K562 (cell line): Measurements from ENCODE around the gene CCKAR. TPM values are rescaled to one million over a fixed set of nuclear protein-coding genes. Genes with fewer than 3 reads are reported as not detected.

Source experiments
- ATAC-seq: fragments of 200-7000 bp; cut with Tn5 transposase; 3 replicates; pipeline ENCODE4 v1.9.1; 2020; ENCODE audit warnings: moderate library complexity
- BruUV-seq: library from RNA; stranded (reverse); fragments of 400-500 nt; replicated peaks from 2 replicates; lab custom pipeline; 2021; lab: Mats Ljungman, UMichigan
- CTCF ChIA-PET: fragments of 300-600 bp; formaldehyde crosslinking; extraction: SDS; loops from one replicate; lab custom pipeline; 2021; ENCODE audit warnings: low intra/inter-chr PET ratio; lab: Yijun Ruan, JAX
- POLR2A ChIA-PET: fragments of 300-600, 350-650 bp; sonication (Branson Sonifier 250); formaldehyde crosslinking; extraction: SDS; loops from one replicate; lab custom pipeline; 2021; ENCODE audit warnings: antibody characterized with exemption, inconsistent platforms; lab: Yijun Ruan, JAX
- DNase-seq, 4 experiments: peaks; one replicate each; pipeline versions ENCODE4 v3.0.0 to v3.0.0-alpha.2; 2011 to 2018; ENCODE audit warnings: low spot score in 3 of 4, mixed read lengths in 3 of 4; ENCODE audit errors: extremely low read depth in 1 of 4
- FAIRE-seq: peaks from 2 replicates; lab custom pipeline; 2011; peaks lifted over from hg19 to GRCh38; lab: Jason Lieb, UNC
- H2AFZ ChIP-seq: 2 replicates; pipeline ENCODE4 v1.6.0; 2011; ENCODE audit warnings: low read depth, low read length, control low read depth, inconsistent platforms
- H3K27ac ChIP-seq: fragments of 200-600 bp; 3 replicates; pipeline ENCODE4 v1.8.0; 2011; ENCODE audit warnings: low read depth, mild to moderate bottlenecking, control low read depth, inconsistent platforms, low read length, moderate library complexity, mixed read lengths; ENCODE audit errors: extremely low read depth
- H3K27me3 ChIP-seq, 2 experiments: fragments of 300-600 bp in 1 of 2; 2 replicates in 1 of 2; 3 replicates in 1 of 2; pipeline versions ENCODE4 v1.6.0 to v1.8.0; 2011; ENCODE audit warnings: inconsistent platforms in 2 of 2, low read length in 2 of 2, mild to moderate bottlenecking in 1 of 2, mixed read lengths in 1 of 2, moderate library complexity in 1 of 2; ENCODE audit not compliant: control insufficient read depth in 2 of 2, insufficient read depth in 2 of 2
- H3K36me3 ChIP-seq: fragments of 300-600 bp; 3 replicates; pipeline ENCODE4 v1.8.0; 2011; ENCODE audit warnings: mild to moderate bottlenecking, low read length, inconsistent platforms; ENCODE audit not compliant: control insufficient read depth, insufficient read depth
- H3K4me1 ChIP-seq, 2 experiments: fragments of 200-600 bp in 1 of 2; replicated peaks in 1 of 2; 2 replicates in 1 of 2; 3 replicates in 1 of 2; pipeline versions ENCODE4 v1.5.1 to v1.8.0; 2011; ENCODE audit warnings: inconsistent platforms in 2 of 2, low read length in 2 of 2, mild to moderate bottlenecking in 1 of 2, mixed read lengths in 1 of 2, moderate library complexity in 1 of 2; ENCODE audit not compliant: control insufficient read depth in 2 of 2, insufficient read depth in 2 of 2
- H3K4me2 ChIP-seq: 2 replicates; pipeline ENCODE4 v1.6.1; 2011; ENCODE audit warnings: low read length, control low read depth, inconsistent platforms, mixed read lengths; ENCODE audit not compliant: insufficient read depth
- H3K4me3 ChIP-seq: fragments of 200-600 bp; sonication (generic), shearing (Covaris generic); 2 replicates; pipeline ENCODE4 v1.5.1; 2016; ENCODE audit warnings: control low read depth, inconsistent platforms
- H3K79me2 ChIP-seq: fragments of 200-600 bp; 3 replicates; pipeline ENCODE4 v1.8.0; 2011; ENCODE audit warnings: low read length, inconsistent platforms; ENCODE audit not compliant: control insufficient read depth, insufficient read depth
- H3K9ac ChIP-seq, 2 experiments: 2 replicates each; pipeline versions ENCODE4 v1.6.0 to v1.6.1; 2011; ENCODE audit warnings: low read depth in 2 of 2, low read length in 2 of 2, control low read depth in 1 of 2, inconsistent platforms in 1 of 2, mild to moderate bottlenecking in 1 of 2, mixed read lengths in 1 of 2; ENCODE audit not compliant: insufficient read depth in 1 of 2
- H3K9me1 ChIP-seq: one replicate; pipeline ENCODE4 v1.6.0; 2011; ENCODE audit warnings: inconsistent platforms, mild to moderate bottlenecking, low read length, moderate library complexity; ENCODE audit not compliant: control insufficient read depth, insufficient read depth
- H3K9me3 ChIP-seq: replicated peaks from 2 replicates; pipeline ENCODE4 v1.5.1; 2011; ENCODE audit warnings: low read depth, low read length, inconsistent platforms; ENCODE audit not compliant: control insufficient read depth, insufficient read depth
- H4K20me1 ChIP-seq: replicated peaks from 2 replicates; pipeline ENCODE4 v1.6.1; 2011; ENCODE audit warnings: low read length, inconsistent platforms, mixed read lengths; ENCODE audit not compliant: control insufficient read depth, insufficient read depth
- KLF6 ChIP-seq: fragments of 250-450 bp; sonication (Bioruptor Pico); IDR thresholded peaks from 2 replicates; pipeline ENCODE4 v1.4.0; 2020; ENCODE audit warnings: mild to moderate bottlenecking, moderate library complexity, borderline replicate concordance
- MAFF ChIP-seq: IDR thresholded peaks from 2 replicates; pipeline ENCODE4 v1.6.1; 2012; ENCODE audit warnings: low read length, improper control_type of control experiment
- RFX5 ChIP-seq: IDR thresholded peaks from 2 replicates; pipeline ENCODE4 v1.6.1; 2011; ENCODE audit warnings: low read depth, mild to moderate bottlenecking, improper control_type of control experiment, low read length
- RHOXF2B ChIP-seq: fragments of 250-450 bp; sonication (Bioruptor Pico); conservative IDR thresholded peaks from 2 replicates; pipeline ENCODE4 v1.5.1; 2021
- ZNF766 ChIP-seq: fragments of 200-800 bp; sonication (Bioruptor generic); conservative IDR thresholded peaks from 2 replicates; pipeline ENCODE4 v1.6.1; 2016; ENCODE audit warnings: missing genetic modification characterization, missing compliant biosample characterization
- WGBS: fragments of 100-300 bp; shearing (Covaris generic); methylation state at CpG from one replicate; pipeline ENCODE4 v1.1.6; 2016; ENCODE audit warnings: low coverage, mixed read lengths; ENCODE audit not compliant: insufficient coverage; ENCODE audit errors: missing lambda C conversion rate; 5-methylcytosine and 5-hydroxymethylcytosine counted together
- in situ Hi-C: fragments of 300-500 bp; cut with MboI; formaldehyde crosslinking; loops from 4 replicates; pipeline ENCODE4 v1.15.0; 2018; ENCODE audit warnings: inconsistent platforms, mixed read lengths
- intact Hi-C: fragments of 100-400 bp; cut with micrococcal nuclease; formaldehyde crosslinking; loops from 2 replicates; pipeline ENCODE4 v1.14.2; 2022
- polyA plus RNA-seq, 8 experiments: library from polyadenylated mRNA; depleted of rRNA in 4 of 8; stranded (reverse) in 5 of 8; unstranded in 3 of 8; fragments of >200 nt; fragmentation: Nextera tagmentation in 2 of 8; fragmentation: Illumina TruSeq in 1 of 8; extraction: Ambion mirVana in 2 of 8; extraction: Trizol in 1 of 8; gene quantifications; 2 replicates each; pipeline versions ENCODE4 v1.2.1 to v1.2.3, GENCODE V29; 2011 to 2014; ENCODE audit warnings: inconsistent platforms in 1 of 8, missing spikeins in 1 of 8
- total RNA-seq, 7 experiments: library from RNA; depleted of rRNA in 6 of 7; stranded (reverse); fragments of >200 nt in 6 of 7; fragmentation: Illumina TruSeq in 2 of 7; extraction: Trizol in 2 of 7; gene quantifications; 2 replicates each; pipeline versions ENCODE4 v1.2.1 to v1.2.3, GENCODE V29; 2011 to 2021; ENCODE audit warnings: low replicate concordance in 1 of 7
- TF ChIP-seq, protein P1 (sequence below): fragments of 250-450 bp; sonication (Bioruptor Pico); IDR thresholded peaks from 2 replicates; pipeline ENCODE4 v1.5.0; 2021; ENCODE audit warnings: mild to moderate bottlenecking, moderate library complexity
- TF ChIP-seq, protein P2 (sequence below): fragments of 250-450 bp; sonication (Bioruptor Pico); IDR thresholded peaks from 2 replicates; pipeline ENCODE4 v1.8.0; 2022; ENCODE audit warnings: inconsistent platforms
- TF ChIP-seq, protein P3 (sequence below): sonication (generic); formaldehyde crosslinking; IDR thresholded peaks from 2 replicates; pipeline ENCODE4 v1.8.0; 2022; ENCODE audit warnings: mild to moderate bottlenecking, missing genetic modification reagents
- TF ChIP-seq, protein P4 (sequence below): fragments of 250-450 bp; sonication (Bioruptor Pico); IDR thresholded peaks from 2 replicates; pipeline ENCODE4 v1.4.0; 2020; ENCODE audit warnings: mild to moderate bottlenecking

CCKAR gene
- total and polyA plus RNA-seq, 9 of the 15 experiments (the other 6 are each of a cell fraction or from before 2014, with no cell fraction given): not detected

DNA sequence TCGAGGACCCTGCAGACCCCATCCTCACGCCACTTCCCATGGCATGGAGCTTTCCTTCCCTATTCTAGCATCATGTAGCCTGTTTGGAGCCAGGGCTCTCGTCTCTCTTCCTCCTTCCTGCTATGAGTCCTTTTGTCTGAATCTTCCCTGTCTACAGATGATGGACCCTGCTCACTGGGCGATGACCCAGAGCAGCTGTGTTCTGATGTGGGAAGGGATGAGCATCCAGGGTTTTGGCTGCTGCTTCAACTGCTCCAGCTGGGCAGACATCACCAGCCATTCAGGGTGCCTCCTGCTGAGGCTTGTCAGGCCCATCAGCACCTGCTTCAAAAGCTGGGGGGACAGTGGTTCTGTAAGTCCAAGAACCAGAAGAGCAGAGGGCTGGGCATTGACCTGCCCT is 3.2 kb upstream of the CCKAR start:
- H3K79me2 ChIP-seq: no peaks in the 10 kb centered on the region
- in situ Hi-C loops (no loop called here), intact Hi-C loops (no loop called here)
- H3K4me1 ChIP-seq: no peaks in the 10 kb centered on the region
- no peak overlapping the region for H3K9ac ChIP-seq
- H3K27me3 ChIP-seq: peaks cover 31 to 44% of the 10 kb centered on the region in 2 experiments
- POLR2A ChIA-PET: no interaction called here
- no peaks in the 10 kb centered on the region for H3K9me3 ChIP-seq
- H2AFZ ChIP-seq: no peak overlapping the region
- DNase-seq (no peak), FAIRE-seq (no peak), ATAC-seq (no peak)
- 0% methylated on average over 3 of the region's 4 CpGs for WGBS
- H3K4me3 ChIP-seq: no peak overlapping the region
- no peaks in the 10 kb centered on the region for H3K36me3 ChIP-seq
- BruUV-seq: no TSS peak
- H3K4me2 ChIP-seq: no peak overlapping the region
- H3K9me1 ChIP-seq: no peaks in the 10 kb centered on the region
- no peaks in the 10 kb centered on the region; the same call in 1 of the 2 replicates for H4K20me1 ChIP-seq
- no peak overlapping the region for H3K27ac ChIP-seq
- CTCF ChIA-PET: no interaction called here
- no peak for TF ChIP-seq RHOXF2B
- TF ChIP-seq, protein P1, sequence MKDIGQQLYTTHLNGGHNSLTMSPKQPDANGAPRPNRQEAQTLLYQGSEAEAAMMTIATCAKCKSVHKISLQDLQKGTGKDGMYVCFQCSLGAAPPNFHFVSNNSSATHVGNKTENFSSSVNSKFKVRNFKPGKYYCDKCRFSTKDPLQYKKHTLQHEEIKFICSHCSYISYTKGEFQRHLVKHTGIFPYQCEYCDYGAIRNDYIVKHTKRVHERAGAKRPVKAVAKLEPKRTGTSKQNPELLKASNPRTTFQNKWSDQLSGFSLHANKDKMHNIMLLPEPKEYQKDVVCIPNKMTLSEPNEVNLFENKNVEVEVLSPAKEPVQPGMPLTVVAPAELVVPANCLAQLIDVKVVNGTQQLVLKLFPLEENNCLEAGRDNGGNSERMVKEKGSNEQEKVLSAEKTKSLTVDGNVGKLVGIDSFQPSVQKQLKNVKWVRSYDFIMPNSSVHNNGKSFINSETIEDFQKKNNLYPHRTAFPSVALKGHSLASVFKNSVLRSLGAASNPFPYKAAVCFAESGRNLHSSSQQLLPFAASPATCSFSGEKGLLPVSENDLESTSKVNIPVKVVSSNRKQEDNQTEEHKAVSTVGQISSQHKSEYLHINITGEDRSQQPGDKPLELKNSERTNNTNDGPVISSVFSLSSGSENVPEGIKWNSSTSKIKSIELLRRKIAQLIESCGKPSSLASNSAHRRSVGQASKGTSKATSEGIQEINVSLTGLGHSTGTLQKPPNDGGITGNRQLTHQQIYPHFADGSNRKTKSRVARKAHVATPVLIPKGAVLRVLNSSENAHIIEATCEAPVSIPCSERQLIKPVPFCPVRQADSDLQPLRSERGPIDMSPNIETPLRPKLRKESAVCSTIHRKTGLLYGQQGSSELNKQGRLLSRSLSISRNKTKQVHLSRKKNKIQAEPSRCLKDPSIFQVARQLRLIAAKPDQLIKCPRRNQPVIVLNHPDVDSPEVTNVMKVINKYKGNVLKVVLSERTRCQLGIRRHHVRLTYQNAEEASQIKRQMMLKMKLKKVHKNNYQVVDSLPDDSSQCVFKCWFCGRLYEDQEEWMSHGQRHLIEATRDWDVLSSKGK (CRISPR knock-in tag): no peak
- no peak for TF ChIP-seq ZNF766 (CRISPR knock-in tag)
- no peak for TF ChIP-seq RFX5
- TF ChIP-seq MAFF: no peak
- TF ChIP-seq, protein P2, sequence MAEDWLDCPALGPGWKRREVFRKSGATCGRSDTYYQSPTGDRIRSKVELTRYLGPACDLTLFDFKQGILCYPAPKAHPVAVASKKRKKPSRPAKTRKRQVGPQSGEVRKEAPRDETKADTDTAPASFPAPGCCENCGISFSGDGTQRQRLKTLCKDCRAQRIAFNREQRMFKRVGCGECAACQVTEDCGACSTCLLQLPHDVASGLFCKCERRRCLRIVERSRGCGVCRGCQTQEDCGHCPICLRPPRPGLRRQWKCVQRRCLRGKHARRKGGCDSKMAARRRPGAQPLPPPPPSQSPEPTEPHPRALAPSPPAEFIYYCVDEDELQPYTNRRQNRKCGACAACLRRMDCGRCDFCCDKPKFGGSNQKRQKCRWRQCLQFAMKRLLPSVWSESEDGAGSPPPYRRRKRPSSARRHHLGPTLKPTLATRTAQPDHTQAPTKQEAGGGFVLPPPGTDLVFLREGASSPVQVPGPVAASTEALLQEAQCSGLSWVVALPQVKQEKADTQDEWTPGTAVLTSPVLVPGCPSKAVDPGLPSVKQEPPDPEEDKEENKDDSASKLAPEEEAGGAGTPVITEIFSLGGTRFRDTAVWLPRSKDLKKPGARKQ: no peak
- TF ChIP-seq, protein P3, sequence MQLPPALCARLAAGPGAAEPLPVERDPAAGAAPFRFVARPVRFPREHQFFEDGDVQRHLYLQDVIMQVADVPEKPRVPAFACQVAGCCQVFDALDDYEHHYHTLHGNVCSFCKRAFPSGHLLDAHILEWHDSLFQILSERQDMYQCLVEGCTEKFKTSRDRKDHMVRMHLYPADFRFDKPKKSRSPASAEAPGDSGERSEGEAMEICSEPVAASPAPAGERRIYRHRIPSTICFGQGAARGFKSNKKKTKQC: no peak
- TF ChIP-seq KLF6 (CRISPR knock-in tag): no peak
- TF ChIP-seq, protein P4, sequence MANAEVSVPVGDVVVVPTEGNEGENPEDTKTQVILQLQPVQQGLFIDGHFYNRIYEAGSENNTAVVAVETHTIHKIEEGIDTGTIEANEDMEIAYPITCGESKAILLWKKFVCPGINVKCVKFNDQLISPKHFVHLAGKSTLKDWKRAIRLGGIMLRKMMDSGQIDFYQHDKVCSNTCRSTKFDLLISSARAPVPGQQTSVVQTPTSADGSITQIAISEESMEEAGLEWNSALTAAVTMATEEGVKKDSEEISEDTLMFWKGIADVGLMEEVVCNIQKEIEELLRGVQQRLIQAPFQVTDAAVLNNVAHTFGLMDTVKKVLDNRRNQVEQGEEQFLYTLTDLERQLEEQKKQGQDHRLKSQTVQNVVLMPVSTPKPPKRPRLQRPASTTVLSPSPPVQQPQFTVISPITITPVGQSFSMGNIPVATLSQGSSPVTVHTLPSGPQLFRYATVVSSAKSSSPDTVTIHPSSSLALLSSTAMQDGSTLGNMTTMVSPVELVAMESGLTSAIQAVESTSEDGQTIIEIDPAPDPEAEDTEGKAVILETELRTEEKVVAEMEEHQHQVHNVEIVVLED: no peak
